Neural cell (in vitro differentiated cells): ENCODE results near the gene ADARB2. TPM values are rescaled to one million over a fixed set of nuclear protein-coding genes. Genes with fewer than 3 reads are reported as not detected.

Experiments
- H2AFZ ChIP-seq: fragments of 200-600, 300-800 bp; sonication (generic), shearing (Covaris generic); 2 replicates; pipeline ENCODE4 v1.6.0; 2014; ENCODE audit warnings: low read depth, mild to moderate bottlenecking, antibody characterized with exemption, low read length, moderate library complexity
- H3F3A ChIP-seq: fragments of 200-600 bp; shearing (Covaris generic); 2 replicates; pipeline ENCODE4 v1.6.1; 2016; ENCODE audit warnings: mild to moderate bottlenecking, moderate library complexity, mixed read lengths, antibody characterized with exemption, low read length; ENCODE audit not compliant: insufficient read depth, poor library complexity, severe bottlenecking
- H3K27ac ChIP-seq: fragments of 200-600, 300-800 bp; sonication (generic), shearing (Covaris generic); 2 replicates; pipeline ENCODE4 v1.5.1; 2014; ENCODE audit warnings: mild to moderate bottlenecking, low read length, moderate library complexity
- H3K27me3 ChIP-seq: fragments of 300-800, 200-600 bp; sonication (generic), shearing (Covaris generic); 2 replicates; pipeline ENCODE4 v1.6.0; 2014; ENCODE audit warnings: mild to moderate bottlenecking, low read depth, low read length, moderate library complexity; ENCODE audit not compliant: insufficient read depth
- H3K36me3 ChIP-seq: fragments of 300-800, 200-600 bp; sonication (generic), shearing (Covaris generic); 2 replicates; pipeline ENCODE4 v1.5.1; 2014; ENCODE audit warnings: mild to moderate bottlenecking, antibody characterized with exemption, low read length, moderate library complexity; ENCODE audit not compliant: insufficient read depth
- H3K4me2 ChIP-seq: fragments of 300-800, 200-600 bp; sonication (generic), shearing (Covaris generic); 2 replicates; pipeline ENCODE4 v1.6.0; 2014; ENCODE audit warnings: mild to moderate bottlenecking, low read length
- H3K4me3 ChIP-seq: fragments of 300-800, 200-600 bp; sonication (generic), shearing (Covaris generic); 2 replicates; pipeline ENCODE4 v1.5.1; 2014; ENCODE audit warnings: mild to moderate bottlenecking, low read length, moderate library complexity
- H3K79me2 ChIP-seq: fragments of 200-600 bp; shearing (Covaris generic); replicated peaks from 2 replicates; pipeline ENCODE4 v1.6.0; 2014; ENCODE audit warnings: mild to moderate bottlenecking, low read length, moderate library complexity; ENCODE audit not compliant: insufficient read depth
- H3K9ac ChIP-seq: fragments of 300-800, 200-600 bp; sonication (generic), shearing (Covaris generic); 2 replicates; pipeline ENCODE4 v1.6.1; 2016; ENCODE audit warnings: mild to moderate bottlenecking, low read length, mixed read lengths
- H3K9me2 ChIP-seq: fragments of 200-600 bp; shearing (Covaris generic); 2 replicates; pipeline ENCODE4 v1.6.1; 2016; ENCODE audit warnings: mild to moderate bottlenecking, low read length, mixed read lengths; ENCODE audit not compliant: insufficient read depth
- H3K9me3 ChIP-seq: fragments of 200-600, 300-800 bp; sonication (generic), shearing (Covaris generic); 2 replicates; pipeline ENCODE4 v1.6.1; 2016; ENCODE audit warnings: mild to moderate bottlenecking, mixed run types, low read length, moderate library complexity, mixed read lengths
- H4K20me1 ChIP-seq: fragments of 200-600 bp; shearing (Covaris generic); 2 replicates; pipeline ENCODE4 v1.6.1; 2016; ENCODE audit warnings: mild to moderate bottlenecking, mixed run types; ENCODE audit not compliant: insufficient read depth
- EP300 ChIP-seq: fragments of 450-650 bp; conservative IDR thresholded peaks from 2 replicates; pipeline ENCODE4 v1.6.1; 2014; ENCODE audit warnings: antibody characterized with exemption, mild to moderate bottlenecking, moderate library complexity; ENCODE audit not compliant: poor library complexity, severe bottlenecking
- EZH2 ChIP-seq: fragments of 200-600, 300-800 bp; shearing (Covaris generic), sonication (generic); IDR thresholded peaks from 2 replicates; pipeline ENCODE4 v1.6.1; 2014; ENCODE audit warnings: antibody characterized with exemption, low read length, borderline replicate concordance, mild to moderate bottlenecking; ENCODE audit not compliant: insufficient read depth, poor library complexity, severe bottlenecking
- MXI1 ChIP-seq: fragments of 450-650 bp; conservative IDR thresholded peaks from 2 replicates; pipeline ENCODE4 v1.6.1; 2014; ENCODE audit warnings: antibody characterized with exemption, mild to moderate bottlenecking; ENCODE audit not compliant: poor library complexity, severe bottlenecking
- POLR2AphosphoS5 ChIP-seq: IDR thresholded peaks from 2 replicates; pipeline ENCODE4 v1.6.1; 2012
- RAD21 ChIP-seq: fragments of 450-650 bp; conservative IDR thresholded peaks from 2 replicates; pipeline ENCODE4 v1.6.1; 2014; ENCODE audit warnings: antibody characterized with exemption, mild to moderate bottlenecking, moderate library complexity
- REST ChIP-seq: IDR thresholded peaks from 2 replicates; pipeline ENCODE4 v1.6.1; 2012; ENCODE audit warnings: borderline replicate concordance
- SMC3 ChIP-seq: fragments of 450-650 bp; conservative IDR thresholded peaks from 2 replicates; pipeline ENCODE4 v1.6.1; 2014; ENCODE audit warnings: antibody characterized with exemption, mild to moderate bottlenecking, moderate library complexity; ENCODE audit not compliant: poor library complexity
- TAF1 ChIP-seq: IDR thresholded peaks from 2 replicates; pipeline ENCODE4 v1.6.1; 2012; ENCODE audit warnings: low read depth
- polyA plus RNA-seq: library from polyadenylated mRNA; depleted of rRNA; stranded (reverse); fragments of >200 nt; gene quantifications from 2 replicates; pipeline ENCODE4 v1.2.3, GENCODE V29; 2014
- TF ChIP-seq, protein P1 (sequence below): fragments of 450-650 bp; IDR thresholded peaks from 2 replicates; pipeline ENCODE4 v1.5.1; 2014; ENCODE audit warnings: antibody characterized with exemption, mild to moderate bottlenecking, moderate library complexity; ENCODE audit not compliant: poor library complexity, severe bottlenecking

ADARB2 gene
- polyA plus RNA-seq, 1 donor from 2014 or later = 3.6 TPM

DNA sequence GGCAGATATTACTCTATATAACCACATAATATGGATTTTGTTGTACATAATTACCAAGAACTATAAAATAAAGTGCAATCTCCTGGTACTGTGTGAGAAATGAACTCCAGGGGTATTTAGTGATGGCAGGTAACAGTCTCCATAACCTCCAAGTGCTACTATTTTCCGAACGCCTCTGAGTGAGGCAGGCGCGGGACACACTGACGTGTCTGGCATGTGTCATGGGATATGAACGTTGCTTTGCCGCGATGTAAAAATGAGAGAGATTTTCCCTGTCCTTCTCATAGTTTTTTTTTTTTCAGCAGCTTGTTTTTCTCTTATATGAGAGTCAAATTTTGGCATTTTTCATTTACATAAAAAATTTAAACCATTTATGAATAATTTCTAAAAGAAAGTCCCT lies 3.6 kb downstream of the ADARB2 start:
- peaks cover 25% of the 10 kb centered on the region for H3K27me3 ChIP-seq
- H3K4me3 ChIP-seq = peak overlapping the region; percentile 85
- H3K4me2 ChIP-seq = peak overlapping the region; percentile 26
- H4K20me1 ChIP-seq = no peaks in the 10 kb centered on the region
- no peak overlapping the region for H3K9ac ChIP-seq
- no peak overlapping the region for H3K27ac ChIP-seq
- no peak for TF ChIP-seq SMC3
- TF ChIP-seq POLR2AphosphoS5 = peak; percentile 45
- no peak for TF ChIP-seq RAD21
- TF ChIP-seq, protein P1, sequence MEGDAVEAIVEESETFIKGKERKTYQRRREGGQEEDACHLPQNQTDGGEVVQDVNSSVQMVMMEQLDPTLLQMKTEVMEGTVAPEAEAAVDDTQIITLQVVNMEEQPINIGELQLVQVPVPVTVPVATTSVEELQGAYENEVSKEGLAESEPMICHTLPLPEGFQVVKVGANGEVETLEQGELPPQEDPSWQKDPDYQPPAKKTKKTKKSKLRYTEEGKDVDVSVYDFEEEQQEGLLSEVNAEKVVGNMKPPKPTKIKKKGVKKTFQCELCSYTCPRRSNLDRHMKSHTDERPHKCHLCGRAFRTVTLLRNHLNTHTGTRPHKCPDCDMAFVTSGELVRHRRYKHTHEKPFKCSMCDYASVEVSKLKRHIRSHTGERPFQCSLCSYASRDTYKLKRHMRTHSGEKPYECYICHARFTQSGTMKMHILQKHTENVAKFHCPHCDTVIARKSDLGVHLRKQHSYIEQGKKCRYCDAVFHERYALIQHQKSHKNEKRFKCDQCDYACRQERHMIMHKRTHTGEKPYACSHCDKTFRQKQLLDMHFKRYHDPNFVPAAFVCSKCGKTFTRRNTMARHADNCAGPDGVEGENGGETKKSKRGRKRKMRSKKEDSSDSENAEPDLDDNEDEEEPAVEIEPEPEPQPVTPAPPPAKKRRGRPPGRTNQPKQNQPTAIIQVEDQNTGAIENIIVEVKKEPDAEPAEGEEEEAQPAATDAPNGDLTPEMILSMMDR = no peak
- no peak for TF ChIP-seq EZH2
- peaks cover 43% of the 10 kb centered on the region for H3K79me2 ChIP-seq
- no peaks in the 10 kb centered on the region for H3K9me2 ChIP-seq
- H3K9me3 ChIP-seq = no peaks in the 10 kb centered on the region
- H3K36me3 ChIP-seq = no peaks in the 10 kb centered on the region
- H3F3A ChIP-seq = peaks cover 4% of the 10 kb centered on the region
- no peak overlapping the region for H2AFZ ChIP-seq

- H3F3A ChIP-seq = peaks cover 6% of the 10 kb centered on the region
- no peaks in the 10 kb centered on the region for H4K20me1 ChIP-seq
- no peak overlapping the region for H3K4me2 ChIP-seq
- H2AFZ ChIP-seq = no peak overlapping the region
- H3K27me3 ChIP-seq = peaks cover 25% of the 10 kb centered on the region
- TF ChIP-seq POLR2AphosphoS5 (no peak), REST (no peak), MXI1 (no peak), TAF1 (no peak), SMC3 (no peak), EZH2 (no peak), RAD21 (no peak), EP300 (no peak)
- TF ChIP-seq, protein P1 = no peak
- H3K27ac ChIP-seq = no peak overlapping the region
- H3K9me3 ChIP-seq = no peaks in the 10 kb centered on the region
- H3K9ac ChIP-seq = no peak overlapping the region
- H3K36me3 ChIP-seq = no peaks in the 10 kb centered on the region
- H3K9me2 ChIP-seq = no peaks in the 10 kb centered on the region
- H3K79me2 ChIP-seq = peaks cover 43% of the 10 kb centered on the region
- peak overlapping the region; percentile 85 for H3K4me3 ChIP-seq
Observed at GRCh38 chr10:1732564-1732996, 4.7 kb downstream of the ADARB2 start.
